Kidney glomerular epithelial cell (primary cell): ENCODE results near the gene RNH1.
A peak's percentile ranks its signal among the peaks of the same experiment; 100 is the strongest.

Experiments
- DNase-seq: peaks from one replicate; lab custom pipeline; 2025; lab: John Stamatoyannopoulos, UW

Gene RNH1

DNA sequence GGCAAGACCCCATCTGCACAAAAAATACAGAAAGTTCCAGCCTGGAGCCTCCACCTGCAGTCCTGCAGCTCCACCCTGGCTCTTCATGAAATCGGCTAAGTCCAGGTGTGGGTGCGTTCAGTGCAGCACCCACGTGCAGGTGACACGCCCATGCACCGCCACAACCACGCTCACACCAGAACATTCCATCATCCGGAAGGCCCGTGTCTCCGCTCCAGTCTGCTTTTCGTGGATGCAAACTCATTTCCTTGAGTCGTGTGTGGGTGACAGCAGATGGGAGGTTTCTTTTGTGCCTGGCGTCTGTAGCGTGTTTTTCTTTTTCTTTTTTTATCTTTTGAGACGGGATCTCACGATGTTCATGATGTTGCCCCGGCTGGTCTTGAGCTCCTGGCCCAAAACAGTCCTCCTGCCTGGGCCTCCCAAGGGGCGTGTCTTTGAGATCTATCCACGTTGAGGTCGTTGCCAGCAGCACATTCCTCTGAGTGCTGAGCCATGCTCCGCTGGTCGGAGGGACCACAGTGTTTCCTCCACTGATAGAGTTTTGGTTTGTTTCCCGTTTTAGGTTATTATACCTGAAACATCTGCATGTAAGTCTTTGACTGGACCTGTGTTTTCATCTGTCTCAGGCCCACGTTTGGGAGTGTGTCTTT lies 49.8 kb downstream of the RNH1 start:
- DNase-seq = no peak

DNA sequence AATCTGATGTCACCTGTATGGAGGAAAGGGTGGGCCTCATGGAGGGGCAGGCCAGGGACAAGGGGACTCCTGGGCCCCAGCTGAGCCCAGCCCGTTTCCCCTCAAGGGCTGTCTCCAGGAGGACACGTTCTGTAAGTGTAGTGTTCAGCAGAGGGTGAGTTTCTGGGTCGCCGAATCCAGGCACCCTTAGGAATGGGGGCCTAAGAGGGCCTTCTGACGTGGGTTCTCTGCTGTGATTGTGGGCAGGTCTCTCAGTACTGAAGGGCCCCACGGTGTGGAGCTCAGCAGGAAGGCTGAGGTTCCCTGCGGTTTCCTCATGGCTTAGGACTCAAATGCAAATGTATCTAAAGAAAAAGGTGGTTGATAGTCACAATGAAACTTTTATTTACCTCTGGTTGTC lies 50.5 kb downstream of the RNH1 start:
- no peak for DNase-seq

DNA sequence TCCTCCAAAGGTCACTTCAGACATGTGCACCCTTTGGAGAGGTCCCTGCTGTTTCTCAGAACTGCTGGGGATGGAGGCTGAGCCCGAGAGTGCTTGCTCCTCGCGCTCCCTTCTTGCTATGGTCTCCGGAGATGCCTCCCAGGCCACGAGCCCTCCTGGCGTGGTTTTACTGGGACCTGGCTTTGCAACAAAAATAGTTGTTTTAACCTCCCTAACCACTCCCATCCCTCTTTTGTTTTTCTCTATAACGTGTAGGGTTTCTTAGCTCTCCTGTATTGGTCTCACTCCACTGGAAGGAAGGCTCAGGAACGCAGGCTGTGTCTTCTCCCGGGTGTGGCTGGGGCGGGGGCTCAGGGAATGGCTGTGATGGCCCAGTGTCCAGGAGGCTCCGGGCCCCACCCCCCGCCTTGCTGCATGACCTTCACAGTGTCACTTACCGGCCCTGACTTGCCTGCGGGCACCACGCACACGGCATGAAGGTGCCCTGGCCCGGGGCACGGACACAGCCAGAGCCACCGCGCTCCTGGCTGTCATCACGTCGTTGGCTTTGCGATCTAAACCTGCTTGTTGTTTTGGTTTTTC lies 51.4 kb downstream of the RNH1 start:
- DNase-seq = no peak

DNA sequence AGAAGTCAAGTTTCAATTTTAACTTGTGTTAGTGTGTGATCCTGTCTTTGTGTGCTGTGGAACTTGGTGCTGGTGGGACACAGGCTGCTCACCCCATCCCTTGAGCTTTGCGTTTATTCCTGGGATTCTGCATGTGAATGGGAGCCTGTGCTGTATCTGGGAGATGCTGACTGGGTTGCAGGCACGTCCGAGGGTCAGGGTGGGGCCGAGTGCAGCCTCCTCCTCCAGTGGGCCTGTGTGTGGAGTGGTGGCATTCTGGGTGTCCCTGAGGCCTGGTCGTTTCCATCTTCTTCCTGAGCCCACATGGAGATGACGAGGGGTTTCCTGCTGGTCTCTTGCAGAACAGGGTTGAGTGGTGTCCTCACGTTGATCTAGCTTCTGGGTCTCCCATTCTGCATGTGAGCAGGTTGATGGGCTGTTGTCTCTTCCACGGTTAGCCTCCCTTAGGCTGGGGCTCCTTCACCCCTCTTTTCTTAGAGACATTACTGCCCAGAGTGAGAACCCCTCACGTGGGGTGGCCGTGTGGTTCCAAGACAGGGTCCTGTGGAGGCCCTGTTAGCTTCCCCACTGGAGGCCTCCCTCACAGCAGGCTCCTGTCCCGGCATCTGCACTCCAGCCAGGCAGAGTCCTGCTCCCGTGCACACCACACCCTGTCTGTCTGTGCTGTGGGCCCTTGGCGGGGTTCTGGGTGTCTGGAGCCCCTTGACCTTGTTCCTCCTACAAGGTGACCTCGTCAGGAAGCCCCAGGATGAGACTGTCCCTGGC lies 52.1 kb downstream of the RNH1 start:
- DNase-seq = no peak

DNA sequence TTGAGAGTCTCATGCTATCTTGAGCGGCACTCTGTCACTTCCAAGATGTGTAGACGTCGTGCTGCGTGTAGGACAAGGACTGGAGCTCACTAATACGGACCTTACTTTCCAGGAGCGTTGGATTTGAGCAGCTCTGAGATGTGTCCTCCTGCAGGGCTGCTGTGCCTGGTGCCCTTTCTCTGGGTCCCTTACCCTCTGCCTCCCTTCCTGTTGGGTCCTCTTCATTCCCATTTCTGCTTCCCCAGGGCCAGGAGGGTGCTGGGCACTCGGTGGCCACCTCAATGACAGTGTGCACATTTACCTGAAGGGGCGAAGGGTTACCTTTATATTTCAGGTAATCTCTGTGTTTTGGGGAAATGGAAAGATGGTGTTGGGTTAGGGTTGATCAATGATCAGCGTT lies 53.0 kb downstream of the RNH1 start:
- no peak for DNase-seq

DNA sequence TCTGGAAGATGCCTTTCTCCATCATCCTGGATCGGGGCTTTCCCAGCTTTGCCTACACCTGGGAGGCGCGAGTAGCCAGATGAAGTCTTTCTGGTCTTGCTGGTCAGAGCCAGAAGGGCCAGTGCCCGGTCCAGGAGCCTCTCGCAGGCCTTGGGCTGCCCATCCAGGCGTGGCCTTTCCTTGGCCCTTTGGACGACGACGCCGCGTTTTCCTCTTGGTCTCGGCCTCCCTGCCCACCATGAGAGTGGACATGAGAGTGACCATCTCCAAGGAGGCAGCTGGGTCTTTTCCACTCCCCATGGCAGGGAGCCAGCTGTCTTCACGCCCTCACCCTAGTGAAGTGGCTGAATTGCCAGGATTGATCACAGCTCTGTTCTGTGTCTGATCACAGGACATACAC lies 53.5 kb downstream of the RNH1 start:
- DNase-seq = no peak

DNA sequence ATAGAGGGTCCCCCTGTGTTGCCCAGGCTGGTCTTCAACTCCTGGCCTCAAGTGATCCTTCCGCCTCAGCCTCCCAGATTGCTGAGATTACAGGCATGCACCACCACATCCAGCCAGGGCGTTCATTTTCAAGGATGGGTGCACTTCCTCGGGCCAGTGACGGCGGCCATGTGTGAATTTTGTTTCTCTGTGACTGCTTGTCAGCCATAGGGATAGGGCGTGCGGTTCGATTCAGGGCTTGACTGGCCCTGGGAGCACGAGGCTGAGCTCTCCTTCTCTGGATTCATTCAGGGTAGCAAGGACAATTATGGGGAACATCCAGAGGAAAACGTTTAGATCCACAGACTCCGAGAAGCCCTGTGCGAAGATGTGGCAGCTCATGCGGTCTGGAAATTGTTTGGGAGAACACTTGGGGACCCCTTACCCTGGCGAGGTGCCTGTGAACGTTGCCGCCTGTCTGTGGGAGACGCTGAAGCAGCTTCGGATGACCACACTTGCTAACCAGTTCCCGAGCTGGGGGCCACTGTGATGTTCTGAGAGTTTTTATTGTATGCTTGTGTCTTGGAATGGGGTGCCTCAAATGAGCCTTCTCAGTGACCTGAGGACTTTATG lies 54.0 kb downstream of the RNH1 start:
- no peak for DNase-seq

DNA sequence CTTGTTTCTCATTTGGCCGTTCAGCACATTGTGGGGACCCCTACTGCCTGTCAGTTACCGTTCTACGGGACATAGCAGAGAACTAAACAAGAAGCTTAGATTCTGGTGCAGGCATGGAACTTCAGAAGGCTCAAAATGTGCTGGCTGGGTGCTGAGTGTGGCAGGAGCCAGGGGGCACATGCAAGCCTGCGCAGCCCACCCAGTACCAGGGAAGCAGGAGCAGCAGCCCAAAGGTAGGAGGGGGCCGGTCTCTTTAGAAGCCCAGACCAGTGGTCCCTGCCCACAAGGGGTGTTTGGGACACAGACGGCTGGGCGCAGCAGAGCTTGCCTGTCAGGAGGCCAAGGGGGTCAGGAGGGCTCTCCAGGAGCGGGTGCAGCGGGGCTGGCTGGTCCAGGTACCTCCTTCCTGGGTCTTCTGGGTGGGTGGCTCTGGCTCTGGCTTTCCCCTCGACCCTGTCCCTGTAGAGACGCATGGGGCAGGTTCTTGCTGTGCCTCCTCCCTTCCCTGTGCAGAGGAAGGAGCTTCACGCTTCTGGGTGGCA lies 54.8 kb downstream of the RNH1 start:
- DNase-seq = no peak

DNA sequence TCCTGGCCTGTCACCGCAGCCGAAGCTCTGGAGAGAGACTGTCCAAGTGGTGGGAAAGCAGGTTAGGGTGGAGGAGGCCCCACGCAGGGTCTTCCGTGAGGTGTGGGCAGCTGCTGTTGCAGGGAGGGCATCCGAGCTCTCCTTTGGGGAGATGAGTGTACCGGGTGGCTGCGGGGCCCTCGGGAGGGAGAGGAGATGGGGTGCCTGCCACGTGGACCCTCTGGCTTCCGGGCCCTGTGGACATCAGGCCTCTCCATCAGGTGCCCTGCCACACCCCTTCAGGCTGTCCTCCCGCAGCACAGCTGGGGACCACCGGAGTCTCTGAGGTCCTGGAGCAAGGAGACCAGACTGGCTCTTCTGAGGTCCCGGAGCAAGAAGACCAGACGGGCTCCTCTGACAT lies 55.3 kb downstream of the RNH1 start:
- DNase-seq = no peak

DNA sequence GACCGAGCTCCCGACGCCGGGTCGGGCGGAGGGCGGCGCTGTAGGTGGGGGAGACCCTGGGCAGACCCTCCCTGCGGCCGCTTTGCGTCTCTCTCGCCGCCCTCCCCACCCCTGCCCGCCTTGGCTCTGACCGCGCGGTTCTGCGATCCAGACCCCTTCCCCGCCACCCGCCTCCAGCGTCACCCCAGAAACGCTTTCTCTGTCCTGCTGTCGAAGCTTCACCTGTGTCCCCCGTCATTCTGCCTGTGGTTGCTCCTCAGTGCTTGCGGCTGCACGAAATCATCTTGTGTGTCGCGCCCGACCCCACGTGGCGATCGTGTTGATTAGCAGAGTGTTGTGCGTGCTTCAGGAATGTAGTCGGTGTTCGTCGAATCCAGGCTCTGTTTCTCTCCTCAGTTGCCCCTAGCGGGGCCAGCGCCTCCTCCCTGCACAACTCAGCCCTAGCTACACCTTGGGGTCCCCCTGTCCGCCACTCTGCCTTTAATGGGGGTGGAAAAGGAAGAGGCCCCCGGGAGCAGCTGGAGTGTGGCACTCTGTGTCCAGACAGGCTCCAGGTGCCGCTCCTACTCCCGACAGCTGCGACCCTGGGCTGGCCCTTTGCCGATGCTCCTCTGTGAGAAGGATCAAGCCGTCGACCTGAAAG lies 56.1 kb downstream of the RNH1 start:
- DNase-seq = peak; percentile 58

DNA sequence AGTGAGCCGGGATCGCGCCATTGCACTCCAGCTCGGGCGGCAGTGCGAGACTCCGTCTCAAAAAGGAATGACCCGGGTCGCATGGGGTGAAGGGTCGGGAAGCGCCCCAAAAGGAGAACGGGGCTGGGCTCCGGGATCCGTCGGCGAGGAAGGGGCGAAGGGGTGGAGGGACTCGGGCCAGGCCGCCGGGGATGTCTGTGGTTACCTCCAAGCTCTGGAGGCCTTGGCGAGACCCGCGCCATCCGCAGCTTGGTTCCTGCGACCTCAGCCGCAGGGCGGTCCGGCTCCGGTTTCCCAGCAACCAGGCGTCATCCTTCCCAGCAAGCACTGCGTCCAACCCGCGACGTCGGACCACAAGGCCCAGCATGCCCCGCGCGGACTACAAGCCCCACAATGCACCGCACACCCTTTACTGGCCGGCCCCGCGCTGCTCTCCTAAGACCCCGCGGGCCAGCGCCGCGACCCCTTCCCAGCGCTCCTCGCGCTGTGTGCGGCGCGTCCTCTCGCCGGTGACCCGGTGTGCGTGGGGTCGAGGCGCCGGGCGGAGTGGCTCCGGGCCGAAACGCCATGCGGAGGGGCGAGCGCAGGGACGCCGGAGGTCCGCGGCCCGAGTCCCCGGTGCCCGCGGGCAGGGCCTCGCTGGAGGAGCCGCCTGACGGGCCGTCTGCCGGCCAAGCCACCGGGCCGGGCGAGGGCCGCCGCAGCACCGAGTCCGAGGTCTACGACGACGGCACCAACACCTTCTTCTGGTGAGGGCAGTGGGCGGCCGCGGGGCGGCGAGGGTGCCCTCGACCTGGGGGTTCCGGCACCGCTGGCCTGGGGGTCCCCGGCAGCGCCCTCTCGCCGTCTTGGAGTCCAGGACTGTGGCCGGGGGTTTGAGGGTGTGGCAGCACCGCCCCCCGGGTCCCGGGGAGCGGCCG lies 56.9 kb downstream of the RNH1 start, which contains the start of gene PTDSS2:
TSS of gene PTDSS2 (plus strand) at position 391 of the 920 bp plus-strand sequence. CDS start at position 568, 177 bp downstream.
- DNase-seq = peak; percentile 90

DNA sequence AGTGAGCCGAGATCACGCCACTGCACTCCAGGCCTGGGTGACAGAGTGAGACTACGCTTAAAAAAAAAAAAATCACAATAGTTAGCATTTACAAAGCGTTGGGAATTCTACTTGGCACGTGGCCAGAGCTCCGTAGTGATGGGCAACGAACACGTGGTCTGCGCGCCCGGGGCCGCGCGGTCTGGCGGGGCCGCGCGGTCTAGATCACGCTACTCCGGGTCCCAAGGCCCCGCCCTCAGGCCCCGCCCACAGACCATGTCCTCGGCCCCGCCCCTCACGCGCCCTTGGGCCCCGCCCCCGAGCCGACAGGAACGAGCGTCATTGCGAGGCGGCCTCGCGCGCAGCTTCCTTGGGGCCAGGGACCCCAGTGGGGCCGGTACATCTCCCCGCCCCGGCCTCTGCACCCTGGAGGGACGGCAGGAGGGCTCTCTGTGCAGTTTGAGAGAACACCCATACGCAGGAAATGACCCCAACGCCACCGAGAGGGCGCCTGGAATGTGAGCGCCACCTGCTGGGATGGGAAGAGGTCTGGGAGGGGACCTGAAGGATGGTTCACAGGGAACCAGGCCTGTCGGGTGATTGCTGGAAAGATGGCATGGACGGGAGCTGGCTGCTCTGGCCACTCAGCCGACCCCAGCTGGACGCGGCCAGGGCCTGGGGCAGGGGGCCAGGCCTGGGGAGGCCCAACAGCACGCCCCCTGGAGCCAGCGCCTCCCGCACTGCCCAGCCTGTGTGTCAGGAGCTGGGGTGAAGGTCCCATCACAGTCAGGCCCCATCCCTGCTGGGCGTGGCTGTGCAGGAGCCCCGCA lies 58.9 kb downstream of the RNH1 start:
- peak; percentile 71 for DNase-seq

DNA sequence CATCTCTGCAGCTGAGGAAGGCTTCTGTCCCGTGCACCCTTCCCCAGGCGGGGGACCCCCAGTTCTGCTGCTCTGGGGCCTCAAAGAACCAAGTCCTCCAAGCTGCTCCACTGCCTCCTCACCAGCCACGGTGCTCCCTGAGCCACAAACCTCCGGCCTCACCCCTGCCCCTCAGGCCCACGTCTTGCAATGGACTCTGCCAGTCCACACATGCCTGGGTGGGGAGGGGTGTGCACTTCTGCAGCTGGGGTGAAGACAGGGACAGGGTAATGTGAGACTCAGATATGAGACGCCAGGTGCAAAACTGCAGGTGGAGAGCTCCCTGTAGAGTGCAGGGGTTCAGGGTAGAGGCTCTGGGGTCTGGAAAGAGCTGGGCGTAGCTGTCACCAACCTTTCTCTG lies 60.2 kb downstream of the RNH1 start:
- DNase-seq = no peak

DNA sequence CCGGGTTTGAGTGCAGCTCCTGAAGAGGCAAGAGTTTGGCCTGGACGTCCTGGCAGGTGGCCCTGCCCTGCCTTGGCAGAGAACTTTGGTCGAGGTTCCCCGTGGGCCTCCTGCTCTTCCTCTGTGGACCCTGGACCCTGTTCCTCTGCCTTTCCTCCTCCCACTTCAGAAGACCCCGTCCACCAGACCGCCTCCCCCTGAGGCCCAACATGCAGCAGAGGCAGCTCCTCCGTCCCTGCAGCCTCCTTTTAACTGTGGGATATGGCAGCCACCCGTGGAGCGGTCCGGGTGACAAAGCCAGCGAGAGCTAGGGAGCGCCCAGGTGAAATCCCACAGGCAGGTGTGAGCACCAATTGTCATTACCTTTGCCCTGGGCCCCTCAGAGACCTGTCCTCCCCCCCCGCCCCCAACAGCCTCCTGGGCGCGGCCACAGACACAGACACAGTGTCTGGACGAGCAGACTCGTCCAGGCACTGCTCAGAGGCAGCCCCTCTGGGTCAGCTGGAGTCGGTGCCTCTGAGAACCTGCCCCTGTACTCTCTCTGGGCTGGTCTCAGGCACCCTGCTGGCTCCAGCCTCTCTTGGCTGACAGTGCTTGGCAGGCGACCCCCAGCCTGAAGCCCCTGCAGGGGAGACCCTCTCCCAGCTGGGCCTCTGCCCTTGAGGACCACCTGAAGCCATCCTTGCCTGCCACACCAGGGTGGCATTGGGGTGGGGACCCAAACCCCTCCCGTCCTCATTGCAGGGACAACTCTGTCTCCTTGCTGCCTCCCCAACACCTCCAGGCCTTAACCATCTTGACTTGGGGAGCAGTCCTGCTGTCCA lies 61.1 kb downstream of the RNH1 start:
- no peak for DNase-seq
